ENCODE results near the gene PEAK1. TPM values are rescaled to one million over a fixed set of nuclear protein-coding genes. Genes with fewer than 3 reads are reported as not detected.

Gene PEAK1
- total and polyA plus RNA-seq, 9 of the 15 experiments (the other 6 are each of a cell fraction or from before 2014, with no cell fraction given): 0.99 to 22.4 (median 10.8) TPM

- TF ChIP-seq REST (IDR thresholded peaks at IDR 0.05; ENCODE audit: borderline replicate concordance) (no peak), REST (CRISPR knock-in tag; IDR thresholded peaks at IDR 0.05; ENCODE audit: low read depth) (no peak), POLR2AphosphoS2 (IDR thresholded peaks at IDR 0.05; ENCODE audit: low read length) (no peak), ZNF512 (tag; IDR thresholded peaks at IDR 0.05) (no peak), NR1H2 (CRISPR knock-in tag; IDR thresholded peaks at IDR 0.05) (no peak), PKNOX1 (IDR thresholded peaks at IDR 0.05) (peak; percentile 75), SMARCE1 (IDR thresholded peaks at IDR 0.05) (0 out of 2 replicates have a peak, but pooled peaks have one; percentile 17), SUPT5H (IDR thresholded peaks at IDR 0.05) (no peak), ZNF707 (CRISPR knock-in tag; conservative IDR thresholded peaks at IDR 0.05) (no peak), LEF1 (IDR thresholded peaks at IDR 0.05) (no peak), CTCF (IDR thresholded peaks at IDR 0.05 in 2 of 3, conservative IDR thresholded peaks at IDR 0.05 in 1 of 3; ENCODE audit: insufficient read depth in 2 of 3, low read depth in 1 of 3, low read length in 3 of 3) (peak in 1 of 3 experiments; percentile 14; a peak in 1 of 6 replicates), RAD51 (IDR thresholded peaks at IDR 0.05; ENCODE audit: borderline replicate concordance, low read depth) (no peak), JUND (IDR thresholded peaks at IDR 0.05; ENCODE audit: borderline replicate concordance, low read depth, low read length) (peak; percentile 37; the same call in 1 of the 2 replicates), JUND (tag; IDR thresholded peaks at IDR 0.05; ENCODE audit: borderline replicate concordance, low read depth, low read length) (no peak; the same call in 2 of the 3 replicates), KAT8 (IDR thresholded peaks at IDR 0.05; ENCODE audit: low read depth) (no peak)
Observed at GRCh38 chr15:77064539-77065308, 355.2 kb downstream of the PEAK1 start (continued).

All from K562 (cell line).